DMS114 treated with DMSO at 0.1 percent for 48 hours (cell line): ENCODE data around the gene MTA1.

Experiments
- DNase-seq: peaks from one replicate; lab custom pipeline; 2025; ENCODE audit not compliant: unreplicated experiment; lab: John Stamatoyannopoulos, UW

The MTA1 gene

GRCh38 chr14:105474483-105475268 is 55.0 kb downstream of the MTA1 start, which contains the start of gene CRIP2:
Gene CRIP2, plus strand, starts transcription at chr14:105474821. Its CDS starts 42 bp downstream, at chr14:105474863.
- no peak for DNase-seq

- no peak for DNase-seq
These were observed 55.9 kb downstream of the MTA1 start for GRCh38 chr14:105475269-105476096.

- DNase-seq, result no peak
These were observed 56.6 kb downstream of the MTA1 start for GRCh38 chr14:105476097-105476830.

GRCh38 chr14:105476831-105477659 is 57.4 kb downstream of the MTA1 start:
- DNase-seq, result no peak

DNA sequence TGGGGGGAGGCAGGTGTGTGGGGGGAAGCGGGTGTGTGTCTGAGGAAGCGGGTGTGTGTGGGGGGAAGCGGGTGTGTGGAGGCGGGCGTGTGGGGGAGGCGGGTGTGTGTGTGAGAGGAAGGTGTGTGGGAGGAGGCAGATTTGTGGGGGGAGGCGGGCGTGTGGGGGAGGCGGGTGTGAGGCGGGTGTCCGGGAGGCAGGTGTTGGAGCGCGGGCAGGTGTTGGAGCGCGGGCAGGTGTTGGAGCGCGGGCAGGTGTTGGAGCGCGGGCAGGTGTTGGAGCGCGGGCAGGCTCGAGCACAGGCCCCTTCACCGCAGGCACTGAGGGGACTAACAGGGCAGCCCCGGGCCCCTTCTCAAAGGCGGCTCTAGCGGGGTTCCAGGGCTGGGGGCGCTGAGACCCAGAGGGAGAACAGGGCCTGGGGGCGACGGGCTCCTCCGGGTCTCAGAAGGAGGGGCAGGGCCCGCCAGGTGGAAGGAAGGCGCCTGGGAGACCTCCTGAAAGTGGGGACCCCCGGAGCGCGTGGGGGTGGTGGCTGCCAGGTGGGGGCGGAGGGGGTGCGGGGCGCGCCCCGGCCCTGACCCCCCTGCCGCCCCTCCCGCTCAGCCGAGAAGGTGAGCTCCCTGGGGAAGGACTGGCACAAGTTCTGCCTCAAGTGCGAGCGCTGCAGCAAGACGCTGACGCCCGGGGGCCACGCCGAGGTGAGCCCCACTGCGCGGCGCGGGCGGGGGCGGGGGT is 58.2 kb downstream of the MTA1 start:
- DNase-seq, result no peak

- no peak for DNase-seq
These were observed 59.0 kb downstream of the MTA1 start for GRCh38 chr14:105478398-105479251.

GRCh38 chr14:105479431-105480158 is 60.0 kb downstream of the MTA1 start:
- DNase-seq, result peak; percentile 26

DNA sequence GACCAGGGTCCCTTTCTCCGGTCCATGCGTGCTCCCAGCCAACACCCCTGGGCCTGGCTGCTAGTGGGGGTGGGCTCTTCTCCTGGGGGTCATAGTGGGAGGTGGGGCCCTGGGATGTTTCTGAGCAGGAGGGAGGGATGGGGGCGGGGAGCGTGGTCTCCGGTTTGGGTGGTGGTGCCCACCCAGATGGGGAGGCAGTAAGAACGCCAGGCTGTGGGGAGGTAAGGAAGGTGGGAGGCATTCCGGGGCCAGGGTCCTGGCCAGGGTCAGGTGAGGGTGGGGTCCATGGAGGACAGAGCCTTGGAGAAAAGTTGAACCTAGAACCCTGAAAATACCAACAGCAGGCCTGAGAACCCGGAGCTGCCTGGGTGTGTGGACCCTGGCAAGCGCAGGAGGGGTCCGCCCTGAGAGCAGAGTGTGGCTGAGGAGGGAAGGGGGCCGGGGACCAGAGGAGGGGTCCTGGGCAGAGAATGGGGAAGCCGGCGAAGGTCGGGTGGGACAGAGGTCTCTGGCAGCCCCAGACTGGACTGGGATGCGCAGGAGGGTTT is 60.6 kb downstream of the MTA1 start:
- no peak for DNase-seq

DNA sequence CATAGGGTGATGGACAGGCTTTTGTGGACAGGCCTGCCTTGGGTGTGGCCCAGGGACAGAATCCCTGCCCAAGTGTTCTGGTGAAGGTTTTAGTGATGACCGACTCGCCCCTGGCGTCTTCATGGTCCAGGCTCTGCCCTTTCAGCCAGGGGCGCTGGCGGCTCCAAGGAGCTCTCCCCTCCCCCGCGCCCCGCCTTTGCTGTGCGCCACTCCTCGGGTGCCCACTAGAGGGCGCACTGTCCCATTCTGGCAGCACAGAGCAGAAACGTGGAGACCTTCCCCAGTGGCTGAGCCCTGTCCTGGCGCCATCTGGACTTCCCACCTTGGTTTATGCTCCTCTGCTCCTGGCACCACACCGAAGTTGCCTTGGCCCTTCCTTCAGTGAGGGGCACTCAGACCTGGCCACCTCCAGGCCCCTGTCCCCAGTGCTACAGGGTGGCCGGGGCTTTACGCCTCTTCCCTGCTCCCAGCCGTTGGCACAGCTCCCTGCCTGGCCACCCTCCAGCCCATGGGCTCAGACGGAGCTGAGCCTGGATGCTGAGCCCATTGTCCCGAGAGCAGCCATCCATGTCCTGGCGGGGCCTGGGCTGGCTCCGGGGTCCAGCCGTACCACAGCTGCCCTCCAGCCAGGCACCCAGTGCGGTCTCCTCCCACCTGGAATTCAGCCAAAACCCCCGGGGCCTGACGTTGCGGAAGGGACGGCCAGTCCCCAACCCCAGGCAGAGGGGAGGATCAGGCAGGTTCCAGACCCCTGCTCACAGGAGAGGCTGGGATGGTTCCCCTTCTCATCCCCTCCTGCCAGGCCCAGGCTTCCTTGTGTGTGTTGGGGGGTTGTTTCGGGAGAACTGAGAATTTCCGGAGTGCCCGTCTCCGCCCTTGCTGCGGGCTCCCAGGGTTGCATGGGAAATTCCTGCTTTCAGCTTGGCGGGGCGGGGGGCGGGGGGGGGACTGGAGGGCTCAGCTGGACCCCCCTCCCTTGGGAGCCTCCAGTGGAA is 61.5 kb downstream of the MTA1 start:
- DNase-seq, result peak; percentile 60

DNA sequence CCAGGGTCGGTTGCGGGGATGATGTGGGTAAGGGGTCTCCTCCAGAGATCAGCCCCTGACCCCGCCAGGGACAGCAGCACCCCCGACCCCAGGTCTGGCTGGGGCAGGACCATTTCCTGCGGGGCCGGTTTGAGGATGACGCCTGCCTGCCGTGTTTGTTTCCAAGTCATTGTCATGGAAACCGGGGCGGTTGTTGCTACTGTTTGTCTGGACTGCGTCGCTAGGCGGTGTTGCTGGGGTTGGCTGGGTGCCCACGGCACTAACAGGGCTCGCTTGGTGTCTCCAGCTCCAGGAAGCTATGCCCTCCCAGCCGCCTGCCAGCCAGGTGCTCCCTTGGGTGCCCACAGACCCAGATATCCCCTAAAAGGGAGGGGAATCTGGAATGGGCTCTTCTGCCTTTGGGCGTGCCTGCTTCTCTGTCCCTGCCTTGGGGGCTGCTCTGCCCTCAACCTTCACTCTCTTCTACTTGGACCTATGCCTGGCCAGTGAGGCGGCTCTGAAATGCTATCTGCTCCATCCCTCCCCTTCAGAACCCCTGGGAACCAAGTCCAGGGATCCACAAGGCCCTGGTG is 62.3 kb downstream of the MTA1 start:
- DNase-seq, result peak; percentile 58

GRCh38 chr14:105482486-105483110 is 63.0 kb downstream of the MTA1 start:
- no peak for DNase-seq

- DNase-seq, result no peak
These were observed 63.9 kb downstream of the MTA1 start for GRCh38 chr14:105483300-105484068.

GRCh38 chr14:105484069-105484996 is 64.7 kb downstream of the MTA1 start:
- no peak for DNase-seq

DNA sequence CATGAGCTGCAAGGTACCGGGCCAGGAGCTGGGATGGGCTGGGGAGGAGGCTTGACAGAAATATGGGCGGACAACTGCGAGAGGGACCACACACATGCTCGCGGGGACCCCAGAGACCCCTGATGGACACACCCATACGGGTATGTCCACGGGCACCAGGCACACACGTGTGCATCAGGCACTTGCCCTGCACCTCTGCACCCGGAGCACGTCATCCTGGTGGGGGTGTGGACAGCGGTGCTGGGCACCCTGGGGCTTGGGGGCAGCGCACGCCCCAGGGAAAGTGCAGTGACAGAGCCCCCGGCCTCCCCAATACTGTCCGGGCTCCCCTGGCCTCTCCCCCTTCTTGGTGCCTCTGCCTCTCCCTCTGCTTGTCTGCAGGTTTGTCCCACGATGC is 65.4 kb downstream of the MTA1 start:
- DNase-seq, result no peak
